Measurements from ENCODE around the gene PPM1F. TPM values are rescaled to one million over a fixed set of nuclear protein-coding genes. Genes with fewer than 3 reads are reported as not detected.
"Not testable (repeated sequence)": the region's sequence is repeated elsewhere in the genome, so short reads cannot be mapped to it uniquely, and the experiment has no call there.

Gene PPM1F
- total RNA-seq, 1 donor from 2014 or later: 244 TPM

GRCh38 chr22:21943571-21944448 is 8.8 kb downstream of the PPM1F start:
- Mint-ChIP-seq H3K4me3 (ENCODE audit: unreplicated experiment) (peak overlapping the region; percentile 81), H3K27me3 (ENCODE audit: unreplicated experiment) (peaks cover 17% of the 10 kb centered on the region), H3K27ac (ENCODE audit: unreplicated experiment) (peak overlapping the region; percentile 99), H3K9me3 (ENCODE audit: unreplicated experiment) (no peaks in the 10 kb centered on the region), H3K4me1 (ENCODE audit: unreplicated experiment) (peaks cover 92% of the 10 kb centered on the region), H3K36me3 (ENCODE audit: low read depth, unreplicated experiment) (peaks cover 49% of the 10 kb centered on the region)
- no peak for DNase-seq (ENCODE audit: low spot score)
- no peak for TF ChIP-seq CTCF (IDR thresholded peaks at IDR 0.05; ENCODE audit: unreplicated experiment)

- Mint-ChIP-seq H3K4me1 (ENCODE audit: unreplicated experiment) (peaks cover 89% of the 10 kb centered on the region), H3K36me3 (ENCODE audit: low read depth, unreplicated experiment) (peaks cover 54% of the 10 kb centered on the region), H3K4me3 (ENCODE audit: unreplicated experiment) (peak overlapping the region; percentile 59), H3K9me3 (ENCODE audit: unreplicated experiment) (no peaks in the 10 kb centered on the region), H3K27ac (ENCODE audit: unreplicated experiment) (peak overlapping the region; percentile 99), H3K27me3 (ENCODE audit: unreplicated experiment) (peaks cover 14% of the 10 kb centered on the region)
- peak; percentile 72 for DNase-seq (ENCODE audit: low spot score)
- TF ChIP-seq CTCF (IDR thresholded peaks at IDR 0.05; ENCODE audit: unreplicated experiment): no peak
Observed at GRCh38 chr22:21942407-21943343, 10.0 kb downstream of the PPM1F start.

GRCh38 chr22:21941921-21942320 is 10.7 kb downstream of the PPM1F start:
- peaks cover 55% of the 10 kb centered on the region for H3K36me3 Mint-ChIP-seq (ENCODE audit: low read depth, unreplicated experiment)
- H3K27ac Mint-ChIP-seq (ENCODE audit: unreplicated experiment): peak overlapping the region; percentile 99
- H3K9me3 Mint-ChIP-seq (ENCODE audit: unreplicated experiment): no peaks in the 10 kb centered on the region
- no peak for TF ChIP-seq CTCF (IDR thresholded peaks at IDR 0.05; ENCODE audit: unreplicated experiment)
- peak overlapping the region; percentile 78 for H3K4me3 Mint-ChIP-seq (ENCODE audit: unreplicated experiment)
- H3K27me3 Mint-ChIP-seq (ENCODE audit: unreplicated experiment): peaks cover 14% of the 10 kb centered on the region
- peaks cover 86% of the 10 kb centered on the region for H3K4me1 Mint-ChIP-seq (ENCODE audit: unreplicated experiment)
- no peak for DNase-seq (ENCODE audit: low spot score)

DNA sequence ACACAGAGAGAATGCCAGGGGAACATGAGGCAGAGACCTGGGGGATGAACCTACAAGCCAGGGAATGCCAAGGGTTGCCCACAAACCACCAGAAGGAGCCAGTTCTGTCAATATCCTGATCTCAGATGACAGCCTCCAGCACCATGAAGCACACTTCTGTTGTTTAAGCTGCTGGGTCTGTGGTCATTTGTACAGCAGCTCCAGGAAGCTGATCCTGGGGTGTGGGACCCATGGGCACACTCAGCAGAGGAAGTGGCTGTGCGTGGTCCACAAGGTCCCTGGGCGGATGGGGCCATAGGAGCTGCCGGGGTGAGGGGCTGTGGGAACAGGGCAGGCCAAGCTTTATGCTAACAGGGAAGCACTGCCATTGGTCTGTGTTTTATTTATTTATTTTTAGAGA is 12.1 kb downstream of the PPM1F start:
- Mint-ChIP-seq H3K4me3 (ENCODE audit: unreplicated experiment) (peak overlapping the region; percentile 47), H3K27me3 (ENCODE audit: unreplicated experiment) (peaks cover 12% of the 10 kb centered on the region), H3K27ac (ENCODE audit: unreplicated experiment) (peak overlapping the region; percentile 99), H3K9me3 (ENCODE audit: unreplicated experiment) (no peaks in the 10 kb centered on the region), H3K4me1 (ENCODE audit: unreplicated experiment) (peaks cover 85% of the 10 kb centered on the region), H3K36me3 (ENCODE audit: low read depth, unreplicated experiment) (peaks cover 60% of the 10 kb centered on the region)
- TF ChIP-seq CTCF (IDR thresholded peaks at IDR 0.05; ENCODE audit: unreplicated experiment): no peak
- DNase-seq (ENCODE audit: low spot score): no peak

GRCh38 chr22:21939935-21940334 is 12.7 kb downstream of the PPM1F start:
- H3K36me3 Mint-ChIP-seq (ENCODE audit: low read depth, unreplicated experiment): peaks cover 56% of the 10 kb centered on the region

More at GRCh38 chr22:21939935-21940334, 12.7 kb downstream of the PPM1F start:
- H3K4me1 Mint-ChIP-seq (ENCODE audit: unreplicated experiment): peaks cover 80% of the 10 kb centered on the region
- not testable (repeated sequence) for H3K9me3 Mint-ChIP-seq (ENCODE audit: unreplicated experiment); DNase-seq (ENCODE audit: low spot score); H3K27me3 Mint-ChIP-seq (ENCODE audit: unreplicated experiment)
- H3K4me3 Mint-ChIP-seq (ENCODE audit: unreplicated experiment): peak overlapping the region; percentile 47
- peak overlapping the region; percentile 99 for H3K27ac Mint-ChIP-seq (ENCODE audit: unreplicated experiment)

Measured in endothelial cell (in vitro differentiated cells).